ENCODE measurements around the gene SPTBN1.

- TF ChIP-seq CTCF (conservative IDR thresholded peaks at IDR 0.05) (no peak), EZH2 (IDR thresholded peaks at IDR 0.05; ENCODE audit: low read depth) (no peak)
Measured at GRCh38 chr2:54577944-54578647, 122.0 kb downstream of the SPTBN1 start.

All from PC-9 (cell line).